ENCODE measurements around the gene MTIF2. TPM values are rescaled to one million over a fixed set of nuclear protein-coding genes. Genes with fewer than 3 reads are reported as not detected.

Gene MTIF2
- total and polyA plus RNA-seq, 9 of the 15 experiments (the other 6 are each of a cell fraction or from before 2014, with no cell fraction given), result 58.7 to 143 (median 105) TPM

DNA sequence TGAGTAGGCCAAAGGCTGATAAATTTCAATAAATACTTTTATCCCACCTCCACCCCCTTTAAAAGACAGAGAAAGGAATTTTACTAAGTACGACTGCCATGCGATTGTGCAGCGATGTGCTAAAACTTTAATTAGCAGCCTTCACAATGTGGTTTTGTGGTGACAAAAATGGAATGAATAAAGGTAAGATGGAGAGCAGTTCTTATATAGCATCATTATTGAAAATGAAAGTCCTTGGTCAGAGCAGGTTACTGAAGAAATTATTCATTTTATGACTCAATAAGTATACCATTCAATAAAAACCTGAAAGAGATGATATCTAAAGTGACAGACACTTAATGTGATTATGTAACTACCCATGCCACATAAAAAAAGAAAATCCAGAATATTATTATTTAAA is 33.2 kb upstream of the MTIF2 start (continued):
- TF ChIP-seq, protein P1, sequence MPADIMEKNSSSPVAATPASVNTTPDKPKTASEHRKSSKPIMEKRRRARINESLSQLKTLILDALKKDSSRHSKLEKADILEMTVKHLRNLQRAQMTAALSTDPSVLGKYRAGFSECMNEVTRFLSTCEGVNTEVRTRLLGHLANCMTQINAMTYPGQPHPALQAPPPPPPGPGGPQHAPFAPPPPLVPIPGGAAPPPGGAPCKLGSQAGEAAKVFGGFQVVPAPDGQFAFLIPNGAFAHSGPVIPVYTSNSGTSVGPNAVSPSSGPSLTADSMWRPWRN (IDR thresholded peaks at IDR 0.05; ENCODE audit: low read depth), result no peak
- no peak for TF ChIP-seq MEF2A (IDR thresholded peaks at IDR 0.05; ENCODE audit: control insufficient read depth, low read depth, low read length)
- no peak for TF ChIP-seq ZNF609 (CRISPR knock-in tag; IDR thresholded peaks at IDR 0.05; ENCODE audit: borderline replicate concordance)

DNA sequence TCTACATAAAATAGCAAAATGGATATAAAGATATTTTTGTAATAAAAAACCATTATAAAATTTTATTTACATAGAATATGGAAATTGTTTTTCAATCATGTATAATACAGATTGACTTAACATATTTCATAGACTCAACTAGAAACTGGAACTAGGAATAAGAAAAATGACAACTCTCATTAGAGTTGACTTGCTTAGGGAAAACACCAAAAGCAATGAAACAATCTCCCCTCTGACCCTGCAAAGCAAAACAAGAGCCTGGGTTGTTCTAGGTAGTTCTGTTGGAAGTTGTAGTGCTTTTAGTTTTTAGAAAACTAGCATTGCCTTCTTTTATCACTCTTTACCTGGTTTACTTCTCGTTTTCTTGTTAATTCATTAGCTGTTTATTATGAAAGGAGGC is 32.2 kb upstream of the MTIF2 start:
- intact Hi-C loops (cut with micrococcal nuclease), result no loop called here
- TF ChIP-seq ELF4 (CRISPR knock-in tag; IDR thresholded peaks at IDR 0.05) (no peak), SRSF7 (optimal IDR thresholded peaks at IDR 0.05; ENCODE audit: low read depth, low read length) (no peak)

More for the DNA sequence above, 32.2 kb upstream of the MTIF2 start:
- H2AFZ ChIP-seq (ENCODE audit: low read depth, low read length), result no peak overlapping the region
- no TSS peak for BruUV-seq (replicated peaks)
- no peak overlapping the region for H3K4me3 ChIP-seq
- DNase-seq (ENCODE audit: extremely low read depth in 1 of 4, low spot score in 3 of 4) (no peak), FAIRE-seq (no peak), ATAC-seq (no peak)
- H3K27me3 ChIP-seq (ENCODE audit: control insufficient read depth in 2 of 2, insufficient read depth in 2 of 2, low read length in 2 of 2), result no peaks in the 10 kb centered on the region
- H3K36me3 ChIP-seq (ENCODE audit: control insufficient read depth, insufficient read depth, low read length), result peaks cover 65% of the 10 kb centered on the region; the same call in 2 of the 3 replicates
- no peaks in the 10 kb centered on the region for H3K9me3 ChIP-seq (replicated peaks; ENCODE audit: control insufficient read depth, insufficient read depth, low read depth, low read length)
- no peaks in the 10 kb centered on the region for H3K4me1 ChIP-seq (replicated peaks in 1 of 2; ENCODE audit: control insufficient read depth in 2 of 2, insufficient read depth in 2 of 2, low read length in 2 of 2)
- ChIA-PET CTCF (ENCODE audit: low intra/inter-chr PET ratio) (no interaction called here), POLR2A (no interaction called here)
- in situ Hi-C loops (cut with MboI), result no loop called here
- H3K9me1 ChIP-seq (ENCODE audit: control insufficient read depth, insufficient read depth, low read length), result no peaks in the 10 kb centered on the region
- WGBS (ENCODE audit: insufficient coverage, low coverage, missing lambda C conversion rate), result 92% methylated on average over 1 of the region's 1 CpG
- no peak overlapping the region for H3K9ac ChIP-seq (ENCODE audit: insufficient read depth in 1 of 2, low read depth in 2 of 2, low read length in 2 of 2)
- H3K27ac ChIP-seq (ENCODE audit: extremely low read depth, low read depth, low read length), result no peak overlapping the region
- H4K20me1 ChIP-seq (replicated peaks; ENCODE audit: control insufficient read depth, insufficient read depth, low read length), result no peaks in the 10 kb centered on the region
- no peak overlapping the region for H3K4me2 ChIP-seq (ENCODE audit: insufficient read depth, low read length)
- H3K79me2 ChIP-seq (ENCODE audit: control insufficient read depth, insufficient read depth, low read length), result no peaks in the 10 kb centered on the region
